ENCODE results near the gene HSD17B1.
"Not testable (repeated sequence)": the region's sequence is repeated elsewhere in the genome, so short reads cannot be mapped to it uniquely, and the experiment has no call there.

The HSD17B1 gene

GRCh38 chr17:42543190-42544079 is 9.3 kb upstream of the HSD17B1 start:
- intact Hi-C loops (cut with DNase I), result no loop called here
- DNase-seq, result peak in 6 of 10 donors; percentile 24 to 92 (median 44)

- intact Hi-C loops (cut with DNase I), result no loop called here
- no peak for DNase-seq
These were observed 7.8 kb upstream of the HSD17B1 start for GRCh38 chr17:42544874-42545283.

GRCh38 chr17:42545755-42546505 is 6.8 kb upstream of the HSD17B1 start:
- DNase-seq; intact Hi-C loops (cut with DNase I): not testable (repeated sequence)

- DNase-seq, result peak in 1 of 10 donors; percentile 80
- intact Hi-C loops (cut with DNase I), result no loop called here
These were observed 5.7 kb upstream of the HSD17B1 start for GRCh38 chr17:42547001-42547461.

- intact Hi-C loops (cut with DNase I), result no loop called here
- DNase-seq, result no peak
These were observed 5.0 kb upstream of the HSD17B1 start for GRCh38 chr17:42547698-42548069.

- intact Hi-C loops (cut with DNase I), result no loop called here
- DNase-seq, result no peak
These were observed 4.5 kb upstream of the HSD17B1 start for GRCh38 chr17:42548070-42548837.

GRCh38 chr17:42548993-42549755 is 3.5 kb upstream of the HSD17B1 start:
- DNase-seq, result no peak
- intact Hi-C loops (cut with DNase I), result no loop called here

- DNase-seq, result peak in 2 of 10 donors; percentile 72 to 79
These were observed 567 bp downstream of the HSD17B1 start for GRCh38 chr17:42553161-42553818.

GRCh38 chr17:42553866-42554249 is 1.1 kb downstream of the HSD17B1 start:
- peak in 1 of 10 donors; percentile 72 for DNase-seq
- intact Hi-C loops (cut with DNase I), result no loop called here

More at GRCh38 chr17:42553161-42553818, 567 bp downstream of the HSD17B1 start:
- intact Hi-C loops (cut with DNase I), result no loop called here

- DNase-seq, result peak; percentile 82 to 98 (median 92)
- intact Hi-C loops (cut with DNase I), result no loop called here
These were observed 1.8 kb downstream of the HSD17B1 start for GRCh38 chr17:42554250-42555121.

GRCh38 chr17:42555122-42555622 is 2.4 kb downstream of the HSD17B1 start:
- intact Hi-C loops (cut with DNase I), result no loop called here
- DNase-seq, result peak in 1 of 10 donors; percentile 15

- intact Hi-C loops (cut with DNase I), result not testable (repeated sequence)
- peak in 1 of 10 donors; percentile 85 for DNase-seq
These were observed 3.4 kb downstream of the HSD17B1 start for GRCh38 chr17:42555961-42556617.

GRCh38 chr17:42559075-42559474 is 6.4 kb downstream of the HSD17B1 start:
- intact Hi-C loops (cut with DNase I), result no loop called here
- peak in 1 of 10 donors; percentile 29 for DNase-seq

- peak in 1 of 10 donors; percentile 2 for DNase-seq
- intact Hi-C loops (cut with DNase I), result no loop called here
These were observed 7.5 kb downstream of the HSD17B1 start for GRCh38 chr17:42560246-42560645.

GRCh38 chr17:42561897-42562387 is 9.2 kb downstream of the HSD17B1 start, which contains the start of gene COASY:
Gene COASY (plus strand): TSS chr17:42562148. CDS start chr17:42562623, 475 bp downstream.
- intact Hi-C loops (cut with DNase I), result no loop called here
- DNase-seq, result peak; percentile 88 to 99 (median 94)

- DNase-seq, result peak in 3 of 10 donors; percentile 71 to 85 (median 76)
- intact Hi-C loops (cut with DNase I), result no loop called here
These were observed 9.8 kb downstream of the HSD17B1 start for GRCh38 chr17:42562388-42563142.
